ENCODE measurements around the gene ZDHHC1.

- TF ChIP-seq, protein P1, sequence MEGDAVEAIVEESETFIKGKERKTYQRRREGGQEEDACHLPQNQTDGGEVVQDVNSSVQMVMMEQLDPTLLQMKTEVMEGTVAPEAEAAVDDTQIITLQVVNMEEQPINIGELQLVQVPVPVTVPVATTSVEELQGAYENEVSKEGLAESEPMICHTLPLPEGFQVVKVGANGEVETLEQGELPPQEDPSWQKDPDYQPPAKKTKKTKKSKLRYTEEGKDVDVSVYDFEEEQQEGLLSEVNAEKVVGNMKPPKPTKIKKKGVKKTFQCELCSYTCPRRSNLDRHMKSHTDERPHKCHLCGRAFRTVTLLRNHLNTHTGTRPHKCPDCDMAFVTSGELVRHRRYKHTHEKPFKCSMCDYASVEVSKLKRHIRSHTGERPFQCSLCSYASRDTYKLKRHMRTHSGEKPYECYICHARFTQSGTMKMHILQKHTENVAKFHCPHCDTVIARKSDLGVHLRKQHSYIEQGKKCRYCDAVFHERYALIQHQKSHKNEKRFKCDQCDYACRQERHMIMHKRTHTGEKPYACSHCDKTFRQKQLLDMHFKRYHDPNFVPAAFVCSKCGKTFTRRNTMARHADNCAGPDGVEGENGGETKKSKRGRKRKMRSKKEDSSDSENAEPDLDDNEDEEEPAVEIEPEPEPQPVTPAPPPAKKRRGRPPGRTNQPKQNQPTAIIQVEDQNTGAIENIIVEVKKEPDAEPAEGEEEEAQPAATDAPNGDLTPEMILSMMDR (IDR thresholded peaks at IDR 0.05), result no peak
- TF ChIP-seq POLR2AphosphoS5 (IDR thresholded peaks at IDR 0.05), result no peak
Measured at GRCh38 chr16:67432506-67432890, 16.2 kb upstream of the ZDHHC1 start.
